Common myeloid progenitor, CD34-positive (primary cell): Measurements from ENCODE around the gene C6orf62.

Experiments used
- CTCF ChIA-PET: fragments of 350-600 bp; sonication (Branson Sonifier 250); formaldehyde crosslinking; loops from one replicate; lab custom pipeline; 2021; ENCODE audit warnings: antibody characterized with exemption; lab: Charles Lee
- POLR2A ChIA-PET: fragments of 350-600 bp; sonication (Branson Sonifier 250); formaldehyde crosslinking; loops from one replicate; lab custom pipeline; 2021; ENCODE audit warnings: antibody characterized with exemption; lab: Charles Lee
- DNase-seq, 3 donors: peaks; one replicate each; pipeline versions ENCODE4 v3.0.0 to v3.0.0-alpha.2; 2013
- H3K27ac ChIP-seq, 2 experiments: 1 replicate in 1 of 2; 2 replicates in 1 of 2; pipeline ENCODE4 v1.7.0; 2013; ENCODE audit warnings: inconsistent platforms in 2 of 2, low read length in 2 of 2, mild to moderate bottlenecking in 2 of 2, low read depth in 1 of 2, moderate library complexity in 1 of 2; ENCODE audit not compliant: severe bottlenecking in 2 of 2, insufficient read depth in 1 of 2, poor library complexity in 1 of 2
- H3K27me3 ChIP-seq, 5 experiments: replicated peaks in 2 of 5; 1 replicate in 3 of 5; 2 replicates in 2 of 5; pipeline versions ENCODE4 v1.6.1 to v1.7.0; 2013; ENCODE audit warnings: low read length in 4 of 5, mild to moderate bottlenecking in 2 of 5, moderate library complexity in 2 of 5, inconsistent platforms in 1 of 5; ENCODE audit not compliant: insufficient read depth in 5 of 5, control insufficient read depth in 4 of 5
- H3K36me3 ChIP-seq, 4 experiments: 1 replicate in 2 of 4; 2 replicates in 2 of 4; pipeline versions ENCODE4 v1.6.1 to v1.7.0; 2013; ENCODE audit warnings: low read length in 3 of 4, control low read depth in 1 of 4, mild to moderate bottlenecking in 1 of 4; ENCODE audit not compliant: control insufficient read depth in 4 of 4, insufficient read depth in 4 of 4
- H3K4me1 ChIP-seq, 4 experiments: 1 replicate in 3 of 4; 2 replicates in 1 of 4; pipeline versions ENCODE4 v1.6.1 to v1.7.1; 2013; ENCODE audit warnings: low read length in 3 of 4, mild to moderate bottlenecking in 3 of 4, control low read depth in 1 of 4, inconsistent platforms in 1 of 4, moderate library complexity in 1 of 4; ENCODE audit not compliant: control insufficient read depth in 4 of 4, insufficient read depth in 4 of 4; ENCODE audit errors: control extremely low read depth in 1 of 4
- H3K4me3 ChIP-seq, 7 experiments: 1 replicate in 4 of 7; 2 replicates in 3 of 7; pipeline versions ENCODE4 v1.5.1 to v1.7.0; 2013; ENCODE audit warnings: mild to moderate bottlenecking in 7 of 7, low read length in 6 of 7, moderate library complexity in 6 of 7, inconsistent platforms in 2 of 7, low read depth in 2 of 7, control low read depth in 1 of 7; ENCODE audit not compliant: insufficient read depth in 4 of 7, control insufficient read depth in 1 of 7; ENCODE audit errors: extremely low read depth in 1 of 7
- H3K9me3 ChIP-seq, 5 experiments: 1 replicate in 4 of 5; 2 replicates in 1 of 5; pipeline versions ENCODE4 v1.6.1 to v1.7.1; 2013; ENCODE audit warnings: low read length in 4 of 5, mild to moderate bottlenecking in 2 of 5, inconsistent platforms in 1 of 5, low read depth in 1 of 5, moderate library complexity in 1 of 5; ENCODE audit not compliant: control insufficient read depth in 4 of 5, insufficient read depth in 2 of 5; ENCODE audit errors: control extremely low read depth in 1 of 5
- WGBS: methylation state at CpG from one replicate; pipeline ENCODE4 v1.1.5; 2013; ENCODE audit not compliant: insufficient coverage; 5-methylcytosine and 5-hydroxymethylcytosine counted together

Gene C6orf62

GRCh38 chr6:24692415-24692814 is 26.5 kb downstream of the C6orf62 start:
- Histone ChIP-seq H3K36me3 (no peaks in the 10 kb centered on the region), H3K9me3 (no peaks in the 10 kb centered on the region), H3K27me3 (no peaks in the 10 kb centered on the region), H3K27ac (no peak overlapping the region), H3K4me1 (no peaks in the 10 kb centered on the region), H3K4me3 (no peak overlapping the region)
- CTCF ChIA-PET: interaction anchor here (1.5 to 12.3 kb wide), 3 partner anchors 9 to 117 kb away, joined by 3 to 150 read pairs (median 4); no protein-coding TSS in a partner anchor
- no peak for DNase-seq
- POLR2A ChIA-PET: no interaction called here
- WGBS: 100% methylated on average over 3 of the region's 3 CpGs

- DNase-seq: no peak
- WGBS: 100% methylated on average over 1 of the region's 4 CpGs
- H3K4me3 ChIP-seq: no peak overlapping the region
- no peaks in the 10 kb centered on the region for H3K4me1 ChIP-seq
- no peaks in the 10 kb centered on the region for H3K36me3 ChIP-seq
- no peak overlapping the region for H3K27ac ChIP-seq
- no peaks in the 10 kb centered on the region for H3K27me3 ChIP-seq
- H3K9me3 ChIP-seq: no peaks in the 10 kb centered on the region
- ChIA-PET POLR2A (no interaction called here), CTCF (interaction anchor here (0.9 to 12.3 kb wide), 4 partner anchors 9 to 169 kb away, joined by 3 to 150 read pairs (median 4); no protein-coding TSS in a partner anchor)
Observed at GRCh38 chr6:24692003-24692402, 27.0 kb downstream of the C6orf62 start.

- no peak for DNase-seq
- H3K27ac ChIP-seq: no peak overlapping the region
- no peaks in the 10 kb centered on the region for H3K9me3 ChIP-seq
- ChIA-PET CTCF (interaction anchor here (0.9 to 12.3 kb wide), 3 partner anchors 8 to 169 kb away, joined by 3 to 150 read pairs (median 4); no protein-coding TSS in a partner anchor), POLR2A (no interaction called here)
- H3K4me3 ChIP-seq: no peak overlapping the region
- H3K27me3 ChIP-seq: no peaks in the 10 kb centered on the region
- no peaks in the 10 kb centered on the region for H3K36me3 ChIP-seq
- WGBS: 100% methylated on average over 2 of the region's 3 CpGs
- no peaks in the 10 kb centered on the region for H3K4me1 ChIP-seq
Observed at GRCh38 chr6:24691550-24691949, 27.4 kb downstream of the C6orf62 start.

- Histone ChIP-seq H3K27me3 (no peaks in the 10 kb centered on the region), H3K27ac (no peak overlapping the region), H3K9me3 (no peaks in the 10 kb centered on the region), H3K4me1 (no peaks in the 10 kb centered on the region), H3K36me3 (no peaks in the 10 kb centered on the region), H3K4me3 (no peak overlapping the region)
- CTCF ChIA-PET: interaction anchor here (1.2 to 12.3 kb wide), 2 partner anchors 25 to 109 kb away, joined by 3 to 150 read pairs; no protein-coding TSS in a partner anchor
- DNase-seq: no peak
- POLR2A ChIA-PET: no interaction called here
- no CpG with 5 or more reads among the region's 1 CpG for WGBS
Observed at GRCh38 chr6:24690593-24690992, 28.4 kb downstream of the C6orf62 start.

- no peak for DNase-seq
- POLR2A ChIA-PET: no interaction called here
- no peak overlapping the region for H3K4me3 ChIP-seq
- WGBS: 100% methylated on average over 2 of the region's 2 CpGs
- H3K9me3 ChIP-seq: no peaks in the 10 kb centered on the region
- H3K27me3 ChIP-seq: no peaks in the 10 kb centered on the region
- no peaks in the 10 kb centered on the region for H3K36me3 ChIP-seq
- CTCF ChIA-PET: interaction anchor here (1.1 to 12.3 kb wide), 4 partner anchors 24 to 114 kb away, joined by 3 to 150 read pairs (median 4); no protein-coding TSS in a partner anchor
- no peaks in the 10 kb centered on the region for H3K4me1 ChIP-seq
- H3K27ac ChIP-seq: no peak overlapping the region
Observed at GRCh38 chr6:24689964-24690363, 29.0 kb downstream of the C6orf62 start.

GRCh38 chr6:24686946-24687345 is 32.0 kb downstream of the C6orf62 start:
- CTCF ChIA-PET: interaction anchor here (0.9 to 1.5 kb wide), 2 partner anchors 103 to 105 kb away, joined by 3 read pairs; no protein-coding TSS in a partner anchor

GRCh38 chr6:24686408-24686807 is 32.5 kb downstream of the C6orf62 start:
- no peaks in the 10 kb centered on the region for H3K4me1 ChIP-seq
- H3K36me3 ChIP-seq: peaks cover 0 to 4% (median 0%) of the 10 kb centered on the region in 4 experiments
- H3K9me3 ChIP-seq: no peaks in the 10 kb centered on the region
- 100% methylated on average over 1 of the region's 1 CpG for WGBS
- no peak overlapping the region for H3K27ac ChIP-seq
- ChIA-PET POLR2A (no interaction called here), CTCF (interaction anchor here (0.9 to 1.5 kb wide), 2 partner anchors 102 to 105 kb away, joined by 3 read pairs; no protein-coding TSS in a partner anchor)
- no peaks in the 10 kb centered on the region for H3K27me3 ChIP-seq
- H3K4me3 ChIP-seq: no peak overlapping the region
- no peak for DNase-seq

More at GRCh38 chr6:24686946-24687345, 32.0 kb downstream of the C6orf62 start:
- 90% methylated on average over 2 of the region's 4 CpGs for WGBS
- Histone ChIP-seq H3K9me3 (no peaks in the 10 kb centered on the region), H3K36me3 (peaks cover 0 to 1% (median 0%) of the 10 kb centered on the region in 4 experiments), H3K27ac (no peak overlapping the region), H3K27me3 (no peaks in the 10 kb centered on the region), H3K4me3 (no peak overlapping the region), H3K4me1 (no peaks in the 10 kb centered on the region)
- no peak for DNase-seq
- POLR2A ChIA-PET: no interaction called here
